WERI-Rb-1 (cell line): ENCODE results near the gene PLA2G4C.

ENCODE experiments used
- DNase-seq: peaks from one replicate; pipeline ENCODE4 v3.0.0-alpha.2; 2020
- H3K27ac ChIP-seq: fragments of 250-450 bp; sonication (Bioruptor Pico); 2 replicates; pipeline ENCODE4 v1.5.1; 2020; ENCODE audit warnings: mild to moderate bottlenecking, moderate library complexity
- H3K27me3 ChIP-seq: fragments of 250-450 bp; sonication (Bioruptor Pico); 2 replicates; pipeline ENCODE4 v1.5.1; 2021; ENCODE audit warnings: mild to moderate bottlenecking, low read depth, moderate library complexity; ENCODE audit not compliant: insufficient read depth, severe bottlenecking
- H3K36me3 ChIP-seq: fragments of 250-450 bp; sonication (Bioruptor Pico); 2 replicates; pipeline ENCODE4 v1.5.1; 2020; ENCODE audit warnings: mild to moderate bottlenecking, moderate library complexity
- H3K4me3 ChIP-seq: 2 replicates; pipeline ENCODE4 v1.5.1; 2011; ENCODE audit warnings: low read depth, mild to moderate bottlenecking, control low read depth, low read length
- H3K9me3 ChIP-seq: fragments of 250-450 bp; sonication (Bioruptor Pico); 2 replicates; pipeline ENCODE4 v1.5.1; 2021; ENCODE audit warnings: mild to moderate bottlenecking, moderate library complexity; ENCODE audit not compliant: severe bottlenecking
- CTCF ChIP-seq: IDR thresholded peaks from 2 replicates; pipeline ENCODE4 v1.5.1; 2011; ENCODE audit warnings: low read depth, mild to moderate bottlenecking, control low read depth, inconsistent platforms, low read length

PLA2G4C gene

GRCh38 chr19:48121066-48121465, 10.4 kb upstream of the PLA2G4C start:
- H3K36me3 ChIP-seq: peaks cover 83% of the 10 kb centered on the region
- no peak overlapping the region for H3K4me3 ChIP-seq
- H3K27me3 ChIP-seq: no peaks in the 10 kb centered on the region
- H3K9me3 ChIP-seq: no peaks in the 10 kb centered on the region
- H3K27ac ChIP-seq: no peak overlapping the region
- no peak for DNase-seq
- TF ChIP-seq CTCF: no peak

GRCh38 chr19:48120505-48120904, 9.9 kb upstream of the PLA2G4C start:
- peaks cover 86% of the 10 kb centered on the region for H3K36me3 ChIP-seq
- no peaks in the 10 kb centered on the region for H3K9me3 ChIP-seq
- H3K27ac ChIP-seq: no peak overlapping the region
- no peak for TF ChIP-seq CTCF
- H3K27me3 ChIP-seq: no peaks in the 10 kb centered on the region
- DNase-seq: no peak
- H3K4me3 ChIP-seq: no peak overlapping the region

- H3K36me3 ChIP-seq: peaks cover 81% of the 10 kb centered on the region
- no peak overlapping the region for H3K4me3 ChIP-seq
- H3K9me3 ChIP-seq: no peaks in the 10 kb centered on the region
- H3K27me3 ChIP-seq: no peaks in the 10 kb centered on the region
- no peak overlapping the region for H3K27ac ChIP-seq
- TF ChIP-seq CTCF: no peak
- no peak for DNase-seq
These were observed 7.5 kb upstream of the PLA2G4C start for GRCh38 chr19:48118131-48118517.

GRCh38 chr19:48117515-48118130, 7.0 kb upstream of the PLA2G4C start:
- Histone ChIP-seq H3K27me3 (no peaks in the 10 kb centered on the region), H3K27ac (no peak overlapping the region), H3K9me3 (no peaks in the 10 kb centered on the region), H3K4me3 (no peak overlapping the region), H3K36me3 (peaks cover 76% of the 10 kb centered on the region)
- TF ChIP-seq CTCF: no peak
- no peak for DNase-seq

GRCh38 chr19:48113190-48113917, 2.7 kb upstream of the PLA2G4C start:
- no peaks in the 10 kb centered on the region for H3K27me3 ChIP-seq
- no peak overlapping the region for H3K4me3 ChIP-seq
- DNase-seq: no peak
- no peaks in the 10 kb centered on the region for H3K9me3 ChIP-seq
- no peak overlapping the region for H3K27ac ChIP-seq
- H3K36me3 ChIP-seq: peaks cover 39% of the 10 kb centered on the region
- TF ChIP-seq CTCF: no peak

- DNase-seq: no peak
- H3K27ac ChIP-seq: no peak overlapping the region
- no peak for TF ChIP-seq CTCF
- no peaks in the 10 kb centered on the region for H3K9me3 ChIP-seq
- H3K36me3 ChIP-seq: peaks cover 20% of the 10 kb centered on the region
- H3K27me3 ChIP-seq: no peaks in the 10 kb centered on the region
- H3K4me3 ChIP-seq: no peak overlapping the region
These were observed 663 bp upstream of the PLA2G4C start for GRCh38 chr19:48111280-48111679.
